GM19395 (cell line): ENCODE data around the gene NXT2.
A peak's percentile ranks its signal among the peaks of the same experiment; 100 is the strongest.
"Not testable (repeated sequence)": the region's sequence is repeated elsewhere in the genome, so short reads cannot be mapped to it uniquely, and the experiment has no call there.

Experiments used
- ATAC-seq: cut with Tn5 transposase; IDR thresholded peaks from one replicate; pipeline ENCODE4 v1.9.1; 2021; ENCODE audit warnings: mild to moderate bottlenecking, moderate library complexity; ENCODE audit not compliant: unreplicated experiment

The NXT2 gene

GRCh38 chrX:109536439-109537323, at the start of gene NXT2:
Gene NXT2, plus strand, starts transcription at chrX:109536844. Its CDS starts 163 bp downstream, at chrX:109537007.
- peak; percentile 96 for ATAC-seq

- peak; percentile 72 for ATAC-seq
Measured at GRCh38 chrX:109487640-109488039, 49.0 kb upstream of the NXT2 start.

GRCh38 chrX:109489174-109489573, 47.5 kb upstream of the NXT2 start:
- ATAC-seq, result no peak

- ATAC-seq, result no peak
Measured at GRCh38 chrX:109498434-109498833, 38.2 kb upstream of the NXT2 start.

GRCh38 chrX:109501176-109501575, 35.5 kb upstream of the NXT2 start:
- ATAC-seq, result no peak

- ATAC-seq, result no peak
Measured at GRCh38 chrX:109508915-109509314, 27.7 kb upstream of the NXT2 start.

GRCh38 chrX:109511113-109511512, 25.5 kb upstream of the NXT2 start:
- ATAC-seq, result no peak

- ATAC-seq, result no peak
Measured at GRCh38 chrX:109519001-109519400, 17.6 kb upstream of the NXT2 start.

- peak; percentile 25 for ATAC-seq
Measured at GRCh38 chrX:109533005-109533404, 3.6 kb upstream of the NXT2 start.

- ATAC-seq, result no peak
Measured at GRCh38 chrX:109533631-109534030, 3.0 kb upstream of the NXT2 start.

GRCh38 chrX:109534933-109535332, 1.7 kb upstream of the NXT2 start:
- ATAC-seq, result no peak

- no peak for ATAC-seq
Measured at GRCh38 chrX:109535578-109535977, 1.1 kb upstream of the NXT2 start.

- ATAC-seq, result no peak
Measured at GRCh38 chrX:109537324-109537665, 651 bp downstream of the NXT2 start.

GRCh38 chrX:109539007-109539406, 2.4 kb downstream of the NXT2 start:
- ATAC-seq, result not testable (repeated sequence)

GRCh38 chrX:109553862-109554261, 17.2 kb downstream of the NXT2 start:
- no peak for ATAC-seq

- ATAC-seq, result not testable (repeated sequence)
Measured at GRCh38 chrX:109576083-109576482, 39.4 kb downstream of the NXT2 start.

GRCh38 chrX:109577055-109577454, 40.4 kb downstream of the NXT2 start:
- ATAC-seq, result no peak

GRCh38 chrX:109578916-109579315, 42.3 kb downstream of the NXT2 start:
- ATAC-seq, result no peak

- no peak for ATAC-seq
Measured at GRCh38 chrX:109585488-109585887, 48.8 kb downstream of the NXT2 start.

GRCh38 chrX:109590176-109590575, 53.5 kb downstream of the NXT2 start:
- ATAC-seq, result no peak
